Osteoblast (primary cell): Measurements from ENCODE around the gene SH3RF1. TPM values are rescaled to one million over a fixed set of nuclear protein-coding genes. Genes with fewer than 3 reads are reported as not detected.
A peak's percentile ranks its signal among the peaks of the same experiment; 100 is the strongest.

Source experiments
- DNase-seq: peaks from one replicate; pipeline ENCODE4 v3.0.0; 2011; ENCODE audit warnings: low spot score, mixed read lengths; ENCODE audit not compliant: insufficient read length; ENCODE audit errors: missing footprints
- H2AFZ ChIP-seq: 2 replicates; pipeline ENCODE4 v1.6.0; 2011; ENCODE audit warnings: mild to moderate bottlenecking, low read length
- H3K27ac ChIP-seq: 2 replicates; pipeline ENCODE4 v1.5.1; 2011; ENCODE audit warnings: mild to moderate bottlenecking, low read depth, low read length, moderate library complexity
- H3K27me3 ChIP-seq: 2 replicates; pipeline ENCODE4 v1.6.0; 2012; ENCODE audit warnings: mild to moderate bottlenecking, control low read depth, inconsistent platforms, low read length, moderate library complexity; ENCODE audit not compliant: insufficient read depth
- H3K36me3 ChIP-seq: 2 replicates; pipeline ENCODE4 v1.5.1; 2011; ENCODE audit warnings: mild to moderate bottlenecking, low read length, control low read depth, moderate library complexity; ENCODE audit not compliant: insufficient read depth
- H3K4me1 ChIP-seq: 2 replicates; pipeline ENCODE4 v1.5.1; 2011; ENCODE audit warnings: mild to moderate bottlenecking, low read length, control low read depth, moderate library complexity; ENCODE audit not compliant: insufficient read depth
- H3K4me2 ChIP-seq: 2 replicates; pipeline ENCODE4 v1.6.0; 2011; ENCODE audit warnings: mild to moderate bottlenecking, low read length; ENCODE audit not compliant: insufficient read depth
- H3K4me3 ChIP-seq: fragments of 200-600 bp; sonication (generic); 3 replicates; pipeline ENCODE4 v1.5.1; 2012; ENCODE audit warnings: mild to moderate bottlenecking, low read length, inconsistent platforms; ENCODE audit not compliant: insufficient read depth
- H3K79me2 ChIP-seq: 2 replicates; pipeline ENCODE4 v1.6.0; 2012; ENCODE audit warnings: mild to moderate bottlenecking, low read length, control low read depth, inconsistent platforms; ENCODE audit not compliant: insufficient read depth
- H3K9me3 ChIP-seq: 2 replicates; pipeline ENCODE4 v1.5.1; 2011; ENCODE audit warnings: low read depth, low read length, control low read depth
- H4K20me1 ChIP-seq: 2 replicates; pipeline ENCODE4 v1.6.0; 2012; ENCODE audit warnings: mild to moderate bottlenecking, low read length, control low read depth; ENCODE audit not compliant: insufficient read depth
- total RNA-seq: library from RNA; depleted of rRNA; stranded (reverse); fragments of >200 nt; gene quantifications from 2 replicates; pipeline ENCODE4 v1.2.3, GENCODE V29; 2012
- TF ChIP-seq, protein P1 (sequence below): IDR thresholded peaks from 2 replicates; pipeline ENCODE4 v1.5.1; 2011; ENCODE audit warnings: mild to moderate bottlenecking, low read depth, low read length, moderate library complexity; ENCODE audit errors: extremely low read depth

SH3RF1 gene
- total RNA-seq, 1 donor: 37.6 TPM

DNA sequence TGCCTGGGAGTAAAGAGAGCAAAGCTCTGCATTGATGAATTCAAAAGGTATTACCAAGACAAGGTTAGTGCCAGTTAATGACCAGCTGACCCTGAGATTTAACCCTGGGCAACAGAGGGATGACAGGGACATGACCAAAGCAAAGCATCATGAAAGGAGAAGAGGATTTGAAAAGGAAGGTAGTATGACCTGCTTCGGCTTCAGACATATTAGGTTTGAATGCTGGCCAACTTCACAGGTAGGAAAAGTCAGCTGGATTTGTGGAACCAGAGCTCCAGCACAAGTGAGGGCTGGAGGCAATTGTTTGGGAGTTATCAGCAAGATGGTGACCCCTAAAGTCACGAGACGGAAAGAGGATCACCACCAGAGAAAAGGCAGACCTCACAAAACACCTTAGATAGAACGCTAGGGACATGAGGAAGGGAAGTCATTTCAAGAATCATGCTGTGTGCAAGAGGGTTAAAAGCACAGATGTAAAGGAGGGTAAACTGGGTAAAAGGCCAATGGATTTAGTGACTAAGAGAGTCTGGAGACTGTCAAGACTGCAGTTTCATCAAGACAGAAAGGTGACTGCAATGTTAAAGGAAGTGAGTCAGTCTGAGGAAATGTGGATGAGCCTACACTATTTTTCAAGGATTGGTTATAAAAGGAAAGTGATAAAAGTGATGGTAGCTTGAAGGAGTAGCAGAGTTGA lies 45.6 kb downstream of the SH3RF1 start:
- H3K79me2 ChIP-seq: peaks cover 86% of the 10 kb centered on the region
- H3K4me3 ChIP-seq: peak overlapping the region; percentile 30
- peaks cover 11% of the 10 kb centered on the region for H4K20me1 ChIP-seq
- H3K4me2 ChIP-seq: peak overlapping the region; percentile 69
- no peaks in the 10 kb centered on the region for H3K27me3 ChIP-seq
- peak overlapping the region; percentile 84 for H3K27ac ChIP-seq
- peaks cover 77% of the 10 kb centered on the region for H3K4me1 ChIP-seq
- H3K9me3 ChIP-seq: no peaks in the 10 kb centered on the region
- H2AFZ ChIP-seq: no peak overlapping the region
- peaks cover 39% of the 10 kb centered on the region for H3K36me3 ChIP-seq
- TF ChIP-seq, protein P1, sequence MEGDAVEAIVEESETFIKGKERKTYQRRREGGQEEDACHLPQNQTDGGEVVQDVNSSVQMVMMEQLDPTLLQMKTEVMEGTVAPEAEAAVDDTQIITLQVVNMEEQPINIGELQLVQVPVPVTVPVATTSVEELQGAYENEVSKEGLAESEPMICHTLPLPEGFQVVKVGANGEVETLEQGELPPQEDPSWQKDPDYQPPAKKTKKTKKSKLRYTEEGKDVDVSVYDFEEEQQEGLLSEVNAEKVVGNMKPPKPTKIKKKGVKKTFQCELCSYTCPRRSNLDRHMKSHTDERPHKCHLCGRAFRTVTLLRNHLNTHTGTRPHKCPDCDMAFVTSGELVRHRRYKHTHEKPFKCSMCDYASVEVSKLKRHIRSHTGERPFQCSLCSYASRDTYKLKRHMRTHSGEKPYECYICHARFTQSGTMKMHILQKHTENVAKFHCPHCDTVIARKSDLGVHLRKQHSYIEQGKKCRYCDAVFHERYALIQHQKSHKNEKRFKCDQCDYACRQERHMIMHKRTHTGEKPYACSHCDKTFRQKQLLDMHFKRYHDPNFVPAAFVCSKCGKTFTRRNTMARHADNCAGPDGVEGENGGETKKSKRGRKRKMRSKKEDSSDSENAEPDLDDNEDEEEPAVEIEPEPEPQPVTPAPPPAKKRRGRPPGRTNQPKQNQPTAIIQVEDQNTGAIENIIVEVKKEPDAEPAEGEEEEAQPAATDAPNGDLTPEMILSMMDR: no peak
- DNase-seq: peak; percentile 66

DNA sequence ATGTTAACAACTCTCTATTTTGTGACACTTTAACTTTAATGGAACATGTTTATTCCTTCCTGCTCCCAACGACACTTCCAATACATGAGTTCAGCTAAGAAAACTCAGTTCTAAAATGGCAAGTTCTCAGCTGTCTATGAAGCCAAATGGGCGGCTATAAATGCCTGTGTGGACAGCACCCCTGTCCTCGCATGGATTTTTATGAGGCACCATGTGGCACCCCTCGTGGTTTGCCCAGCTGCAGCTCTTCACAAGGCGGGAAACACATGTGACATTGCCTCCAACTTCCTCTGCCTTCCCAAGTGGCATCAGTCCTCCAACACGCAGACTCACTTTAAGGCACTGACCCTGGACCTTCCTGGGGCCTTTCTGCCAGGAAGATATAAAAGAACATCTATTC lies 48.0 kb downstream of the SH3RF1 start:
- Histone ChIP-seq H3K4me2 (no peak overlapping the region), H3K27me3 (no peaks in the 10 kb centered on the region), H3K36me3 (peaks cover 28% of the 10 kb centered on the region), H3K4me3 (no peak overlapping the region), H2AFZ (no peak overlapping the region), H4K20me1 (peaks cover 19% of the 10 kb centered on the region), H3K9me3 (no peaks in the 10 kb centered on the region), H3K4me1 (peaks cover 64% of the 10 kb centered on the region), H3K79me2 (peaks cover 91% of the 10 kb centered on the region), H3K27ac (peak overlapping the region; percentile 15)
- TF ChIP-seq, protein P1: no peak
- no peak for DNase-seq

DNA sequence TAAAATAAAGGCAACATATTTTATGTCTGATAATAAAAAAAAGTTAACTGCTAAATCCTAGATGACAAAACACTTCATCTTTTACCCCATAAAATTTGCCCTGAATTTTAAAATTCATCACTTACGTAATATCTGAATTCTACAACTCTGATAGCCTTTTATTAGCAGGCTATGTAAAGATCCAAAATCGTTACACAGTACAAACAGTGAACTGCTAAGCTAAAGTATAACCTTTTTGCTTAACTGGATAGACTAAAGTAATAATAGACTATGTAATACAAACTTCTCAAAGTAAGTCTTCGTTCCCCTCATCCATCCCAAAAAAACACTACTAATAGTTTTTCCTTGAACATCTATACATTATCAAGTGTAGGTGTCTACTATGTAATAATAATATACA lies 49.1 kb downstream of the SH3RF1 start:
- no peaks in the 10 kb centered on the region for H3K27me3 ChIP-seq
- no peak overlapping the region for H3K27ac ChIP-seq
- peaks cover 91% of the 10 kb centered on the region for H3K79me2 ChIP-seq
- TF ChIP-seq, protein P1: no peak
- peaks cover 24% of the 10 kb centered on the region for H3K36me3 ChIP-seq
- H3K4me3 ChIP-seq: no peak overlapping the region
- no peaks in the 10 kb centered on the region for H3K9me3 ChIP-seq
- no peak overlapping the region for H2AFZ ChIP-seq
- H3K4me2 ChIP-seq: no peak overlapping the region
- DNase-seq: no peak
- peaks cover 23% of the 10 kb centered on the region for H4K20me1 ChIP-seq
- H3K4me1 ChIP-seq: peaks cover 54% of the 10 kb centered on the region

DNA sequence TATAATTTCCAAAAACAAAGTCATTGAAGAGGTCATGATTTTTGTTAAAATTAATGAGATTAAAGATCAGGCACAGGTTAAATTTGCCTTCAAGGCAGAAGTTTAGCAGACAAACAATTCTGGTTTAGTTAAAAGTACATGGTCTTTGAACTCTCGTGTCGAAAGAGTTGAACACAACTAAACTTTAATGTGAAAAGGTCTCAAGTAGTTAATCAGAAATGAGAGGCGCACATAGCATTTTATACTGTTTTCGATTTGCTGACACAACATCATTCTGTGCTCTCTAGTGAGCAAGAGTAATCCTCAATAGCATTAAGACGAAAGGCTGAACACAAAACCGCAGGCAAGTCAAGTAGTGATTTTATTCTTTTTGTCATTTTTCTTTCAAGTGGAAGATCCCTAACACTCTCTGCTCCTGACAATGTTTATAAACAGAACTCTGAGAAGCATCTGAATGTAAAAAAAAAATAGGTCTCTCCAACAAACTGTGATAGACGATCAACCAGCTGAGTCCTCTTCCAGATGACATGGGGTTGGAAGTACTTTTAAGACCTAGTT lies 49.8 kb downstream of the SH3RF1 start:
- H3K27ac ChIP-seq: peak overlapping the region; percentile 4
- H3K36me3 ChIP-seq: peaks cover 22% of the 10 kb centered on the region
- no peaks in the 10 kb centered on the region for H3K9me3 ChIP-seq
- no peak for DNase-seq
- TF ChIP-seq, protein P1: no peak
- H3K4me3 ChIP-seq: no peak overlapping the region
- no peak overlapping the region for H2AFZ ChIP-seq
- peaks cover 23% of the 10 kb centered on the region for H4K20me1 ChIP-seq
- H3K27me3 ChIP-seq: no peaks in the 10 kb centered on the region
- peaks cover 89% of the 10 kb centered on the region for H3K79me2 ChIP-seq
- H3K4me1 ChIP-seq: peaks cover 47% of the 10 kb centered on the region
- H3K4me2 ChIP-seq: peak overlapping the region; percentile 52
